Lung (tissue), 12 donors: ENCODE results near the gene KCNH4. TPM values are rescaled to one million over a fixed set of nuclear protein-coding genes. Genes with fewer than 3 reads are reported as not detected.

Experiments
- ATAC-seq: fragments of 200-7000 bp; cut with Tn5 transposase; one replicate; pipeline ENCODE4 v1.9.1; 2020; ENCODE audit warnings: moderate number of reproducible peaks; ENCODE audit not compliant: insufficient read depth, low FRiP score
- DNase-seq, 3 donors: peaks; one replicate each; pipeline ENCODE4 v3.0.0-alpha.2; 2013 to 2017
- H3K27ac ChIP-seq, 2 donors: one replicate each; pipeline ENCODE4 v1.5.1; 2013; ENCODE audit warnings: mild to moderate bottlenecking in 2 of 2, moderate library complexity in 2 of 2, control low read depth in 1 of 2, inconsistent platforms in 1 of 2, low read depth in 1 of 2, low read length in 1 of 2
- H3K27me3 ChIP-seq, 3 donors: one replicate each; pipeline ENCODE4 v1.5.1; 2013; ENCODE audit warnings: low read length in 2 of 3; ENCODE audit not compliant: control insufficient read depth in 3 of 3, insufficient read depth in 3 of 3
- H3K36me3 ChIP-seq, 4 donors: one replicate each; pipeline ENCODE4 v1.5.1; 2013; ENCODE audit warnings: low read length in 4 of 4, mild to moderate bottlenecking in 1 of 4, moderate library complexity in 1 of 4; ENCODE audit not compliant: control insufficient read depth in 4 of 4, insufficient read depth in 4 of 4
- H3K4me1 ChIP-seq, 5 donors: one replicate each; pipeline ENCODE4 v1.5.1; 2013; ENCODE audit warnings: low read length in 5 of 5, mild to moderate bottlenecking in 2 of 5, moderate library complexity in 1 of 5; ENCODE audit not compliant: control insufficient read depth in 5 of 5, insufficient read depth in 5 of 5
- H3K4me3 ChIP-seq: one replicate; pipeline ENCODE4 v1.5.1; 2013; ENCODE audit warnings: mild to moderate bottlenecking, control low read depth, moderate library complexity
- H3K9ac ChIP-seq, 2 donors: one replicate each; pipeline ENCODE4 v1.5.1; 2013; ENCODE audit warnings: low read length in 2 of 2, control low read depth in 1 of 2; ENCODE audit not compliant: insufficient read depth in 1 of 2
- H3K9me3 ChIP-seq, 4 donors: one replicate each; pipeline ENCODE4 v1.5.1; 2013; ENCODE audit warnings: low read length in 3 of 4, mild to moderate bottlenecking in 1 of 4, moderate library complexity in 1 of 4; ENCODE audit not compliant: control insufficient read depth in 4 of 4, insufficient read depth in 3 of 4
- WGBS, 2 donors: extraction: QIAGEN DNeasy Blood & Tissue Kit; methylation state at CpG; one replicate each; pipeline ENCODE4 v1.1.7; 2013; 5-methylcytosine and 5-hydroxymethylcytosine counted together
- polyA plus RNA-seq, 2 donors: library from polyadenylated mRNA; stranded (reverse); fragments of 200-250 nt; gene quantifications; one replicate each; pipeline ENCODE4 v1.2.1, GENCODE V29; 2013
- total RNA-seq, 2 donors: library from RNA; depleted of rRNA in 1 of 2; stranded (reverse); fragments of >200 nt in 1 of 2; gene quantifications; one replicate each; pipeline ENCODE4 v1.2.1, GENCODE V29; 2014 to 2021
- TF ChIP-seq, protein P1 (sequence below): IDR thresholded peaks from 2 replicates; pipeline ENCODE4 v1.5.1; 2012; ENCODE audit warnings: mild to moderate bottlenecking; ENCODE audit errors: control extremely low read depth, extremely low read depth
- donor health status: control.
- donor health status: control.
- donor health status: Bipolar disorder and iron deficiency.
- donor health status: healthy.
- donor health status: DM: yes; HTN: yes; CAD: no.

KCNH4 gene
- total and polyA plus RNA-seq, 4 donors, result 0.04 to 0.57 (median 0.21) TPM

DNA sequence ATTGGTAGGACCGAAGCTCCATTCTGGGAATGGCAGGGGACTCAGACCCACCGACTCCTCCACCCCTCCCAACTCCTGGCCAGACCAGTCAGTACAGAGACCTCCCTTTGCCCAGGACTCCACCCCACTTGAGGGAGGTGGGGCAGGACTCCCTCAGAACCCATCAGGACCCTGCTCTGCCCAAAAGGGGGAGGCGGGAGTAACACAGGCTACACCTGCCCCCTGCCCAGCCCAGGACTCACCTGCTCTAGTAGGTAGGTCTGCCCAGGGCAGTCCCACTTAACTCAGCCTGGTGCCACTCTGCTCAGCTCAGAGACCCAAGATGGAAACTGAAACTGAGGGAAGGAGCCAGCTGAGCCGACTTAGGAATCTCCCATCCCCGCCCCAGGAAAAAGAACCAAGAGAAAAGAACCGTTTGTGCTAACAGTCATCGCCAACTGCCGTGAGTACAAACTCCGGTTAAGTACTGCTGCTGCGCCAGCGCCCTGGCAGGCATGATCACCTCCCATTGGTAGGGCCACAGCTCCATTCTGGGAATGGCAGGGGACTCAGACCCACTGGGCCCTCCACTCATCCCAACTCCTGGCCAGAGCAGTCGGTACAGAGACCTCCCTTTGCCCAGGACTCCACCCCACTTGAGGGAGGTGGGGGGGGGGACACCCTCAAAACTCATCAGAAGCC lies 68.9 kb downstream of the KCNH4 start:
- Histone ChIP-seq H3K9me3 (no peaks in the 10 kb centered on the region), H3K9ac (peak overlapping the region; percentile 56 to 91), H3K27ac (peak overlapping the region; percentile 57 to 95), H3K4me1 (peaks cover 0 to 17% (median 6%) of the 10 kb centered on the region in 5 donors), H3K36me3 (peaks cover 0 to 20% (median 10%) of the 10 kb centered on the region in 4 donors), H3K4me3 (peak overlapping the region; percentile 53), H3K27me3 (no peaks in the 10 kb centered on the region)
- WGBS, 2 donors, result 10 to 19% methylated on average over 12 of the region's 12 CpGs
- DNase-seq, result peak in 2 of 3 donors; percentile 53 to 58
- TF ChIP-seq, protein P1, sequence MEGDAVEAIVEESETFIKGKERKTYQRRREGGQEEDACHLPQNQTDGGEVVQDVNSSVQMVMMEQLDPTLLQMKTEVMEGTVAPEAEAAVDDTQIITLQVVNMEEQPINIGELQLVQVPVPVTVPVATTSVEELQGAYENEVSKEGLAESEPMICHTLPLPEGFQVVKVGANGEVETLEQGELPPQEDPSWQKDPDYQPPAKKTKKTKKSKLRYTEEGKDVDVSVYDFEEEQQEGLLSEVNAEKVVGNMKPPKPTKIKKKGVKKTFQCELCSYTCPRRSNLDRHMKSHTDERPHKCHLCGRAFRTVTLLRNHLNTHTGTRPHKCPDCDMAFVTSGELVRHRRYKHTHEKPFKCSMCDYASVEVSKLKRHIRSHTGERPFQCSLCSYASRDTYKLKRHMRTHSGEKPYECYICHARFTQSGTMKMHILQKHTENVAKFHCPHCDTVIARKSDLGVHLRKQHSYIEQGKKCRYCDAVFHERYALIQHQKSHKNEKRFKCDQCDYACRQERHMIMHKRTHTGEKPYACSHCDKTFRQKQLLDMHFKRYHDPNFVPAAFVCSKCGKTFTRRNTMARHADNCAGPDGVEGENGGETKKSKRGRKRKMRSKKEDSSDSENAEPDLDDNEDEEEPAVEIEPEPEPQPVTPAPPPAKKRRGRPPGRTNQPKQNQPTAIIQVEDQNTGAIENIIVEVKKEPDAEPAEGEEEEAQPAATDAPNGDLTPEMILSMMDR, result no peak
- ATAC-seq, result peak; percentile 16

DNA sequence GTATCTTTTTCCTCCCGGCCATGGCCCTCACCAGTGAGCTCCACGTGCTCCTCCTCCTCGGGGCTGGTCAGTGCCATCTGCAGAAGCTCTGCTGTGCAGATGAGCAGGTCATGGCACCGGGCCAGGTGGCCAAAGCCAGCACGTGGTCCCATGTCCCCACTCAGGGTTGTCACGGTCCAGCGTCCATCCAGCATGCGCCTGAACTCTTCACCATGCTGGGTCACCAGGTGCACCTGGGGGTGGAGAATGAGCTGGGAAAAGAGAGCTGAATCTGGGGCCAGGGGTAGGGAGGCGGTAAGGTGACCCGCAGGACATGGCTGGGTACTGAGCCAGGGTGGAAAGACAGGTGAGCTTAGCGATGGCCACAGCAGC lies 69.7 kb downstream of the KCNH4 start:
- DNase-seq (no peak), ATAC-seq (no peak)
- H3K36me3 ChIP-seq, result peaks cover 0 to 20% (median 8%) of the 10 kb centered on the region in 4 donors
- H3K27ac ChIP-seq, result peak overlapping the region in 1 of 2 donors; percentile 95
- H3K4me1 ChIP-seq, result peaks cover 0 to 17% (median 6%) of the 10 kb centered on the region in 5 donors
- TF ChIP-seq, protein P1, result no peak
- no peak overlapping the region for H3K4me3 ChIP-seq
- H3K9ac ChIP-seq, result no peak overlapping the region
- WGBS, 2 donors, result 92% methylated on average over 11 of the region's 11 CpGs
- H3K27me3 ChIP-seq, result no peaks in the 10 kb centered on the region
- no peaks in the 10 kb centered on the region for H3K9me3 ChIP-seq

DNA sequence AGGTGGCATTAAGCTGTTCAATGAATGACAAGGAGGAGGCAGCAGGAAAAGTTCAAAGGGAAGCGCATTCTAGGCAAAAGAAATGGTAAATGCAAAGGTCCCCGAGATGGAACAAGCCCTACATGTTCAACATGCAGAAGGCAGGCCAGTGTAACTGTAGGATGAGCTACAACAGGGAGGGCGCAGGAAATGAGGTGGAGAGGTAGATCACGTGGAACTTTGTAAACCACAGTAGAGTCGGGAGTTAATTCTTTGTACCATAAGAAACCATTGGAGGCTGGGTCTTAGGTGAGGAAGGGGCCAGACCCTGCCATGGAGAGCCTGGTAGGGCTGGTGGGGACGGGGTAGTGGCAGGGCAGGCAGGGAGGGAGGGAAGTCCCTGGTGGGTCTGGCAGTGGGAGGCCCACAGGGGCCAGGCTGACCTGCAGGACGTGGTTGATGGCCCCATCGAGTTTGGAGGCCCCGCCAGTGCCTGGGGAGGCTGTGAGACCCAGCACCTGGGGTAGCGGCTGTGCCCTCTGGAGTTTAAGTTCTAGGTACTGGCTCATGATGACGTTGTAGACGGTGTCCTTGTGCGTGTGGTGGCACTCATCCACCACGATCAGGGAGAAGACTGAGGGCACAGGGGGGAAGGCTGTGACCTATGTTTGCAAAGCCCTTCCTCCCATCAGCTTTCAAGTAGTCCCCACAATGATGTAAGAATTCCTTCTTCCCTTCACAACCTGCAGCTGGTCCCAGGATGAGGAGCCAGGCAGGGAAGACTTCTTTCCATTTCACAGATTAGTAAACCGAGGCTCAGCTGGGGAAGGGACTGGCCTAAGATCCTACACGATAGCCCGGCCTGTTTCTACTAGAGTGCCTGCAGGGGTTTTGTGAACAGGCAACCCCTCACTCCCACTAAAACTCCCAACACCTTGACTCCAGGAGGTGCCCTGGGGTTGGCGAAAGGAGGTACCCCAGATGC lies 70.4 kb downstream of the KCNH4 start:
- H3K4me3 ChIP-seq, result no peak overlapping the region
- peaks cover 0 to 21% (median 5%) of the 10 kb centered on the region in 4 donors for H3K36me3 ChIP-seq
- peaks cover 0 to 17% (median 6%) of the 10 kb centered on the region in 5 donors for H3K4me1 ChIP-seq
- no peak overlapping the region for H3K9ac ChIP-seq
- DNase-seq (no peak), ATAC-seq (no peak)
- 90 to 91% methylated on average over 18 of the region's 18 CpGs for WGBS, 2 donors
- no peaks in the 10 kb centered on the region for H3K9me3 ChIP-seq
- no peaks in the 10 kb centered on the region for H3K27me3 ChIP-seq
- H3K27ac ChIP-seq, result no peak overlapping the region
- TF ChIP-seq, protein P1, result no peak
